Hepatocyte (in vitro differentiated cells): ENCODE results near the gene PGR.

ENCODE experiments used
- CTCF ChIP-seq: fragments of 200-600 bp; sonication (generic); IDR thresholded peaks from 2 replicates; pipeline ENCODE4 v1.5.1; 2016; ENCODE audit warnings: antibody characterized with exemption, mild to moderate bottlenecking; ENCODE audit not compliant: poor library complexity
- EZH2 ChIP-seq: fragments of 200-600 bp; sonication (generic); IDR thresholded peaks from 2 replicates; pipeline ENCODE4 v1.6.1; 2016; ENCODE audit warnings: antibody characterized with exemption, mild to moderate bottlenecking, borderline replicate concordance

DNA sequence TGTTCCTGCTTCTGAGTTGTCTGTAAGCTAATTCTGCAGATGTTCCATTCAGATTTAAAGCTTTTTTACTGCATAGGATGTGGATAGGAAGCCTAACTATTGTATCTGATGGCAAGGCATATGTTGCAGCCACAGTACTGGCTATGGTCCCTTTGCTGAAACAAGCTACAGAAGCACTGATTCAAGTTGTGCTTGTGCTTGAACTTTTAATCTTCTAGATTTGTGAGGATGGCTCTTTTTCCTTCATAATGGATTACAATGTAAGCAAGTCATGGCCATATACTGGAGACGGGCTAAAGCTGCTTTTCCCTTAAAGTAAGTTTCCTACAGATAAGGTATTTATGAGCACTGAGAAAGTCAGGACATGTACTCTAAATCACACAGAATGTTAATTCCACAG is 138.7 kb downstream of the PGR start:
- no peak for TF ChIP-seq CTCF
- no peak for TF ChIP-seq EZH2
